D341Med (cell line): ENCODE measurements around the gene PPP4R3B.
"Not testable (repeated sequence)": the region's sequence is repeated elsewhere in the genome, so short reads cannot be mapped to it uniquely, and the experiment has no call there.

Experiments used
- DNase-seq: peaks from one replicate; pipeline ENCODE4 v3.0.0; 2012; ENCODE audit warnings: low spot score

Gene PPP4R3B

DNA sequence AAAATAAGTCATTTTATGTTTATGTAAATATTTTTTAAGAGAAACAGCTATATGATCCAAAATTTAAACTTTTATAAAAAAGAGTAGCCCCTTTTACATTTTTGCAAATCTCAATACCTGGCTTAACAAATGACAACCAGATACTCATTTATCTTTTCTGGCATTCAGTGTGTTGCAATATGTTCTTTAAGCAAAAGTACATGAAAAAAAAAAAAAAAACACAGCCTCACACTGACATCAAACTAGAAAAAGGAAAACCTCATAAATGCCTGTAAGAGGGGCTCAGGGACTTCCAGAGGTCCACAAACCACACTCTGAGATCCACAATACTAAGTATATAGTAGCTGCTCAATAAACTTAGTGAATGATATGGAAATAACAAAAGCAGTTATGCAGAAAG lies 21.9 kb downstream of the PPP4R3B start:
- DNase-seq, result no peak

DNA sequence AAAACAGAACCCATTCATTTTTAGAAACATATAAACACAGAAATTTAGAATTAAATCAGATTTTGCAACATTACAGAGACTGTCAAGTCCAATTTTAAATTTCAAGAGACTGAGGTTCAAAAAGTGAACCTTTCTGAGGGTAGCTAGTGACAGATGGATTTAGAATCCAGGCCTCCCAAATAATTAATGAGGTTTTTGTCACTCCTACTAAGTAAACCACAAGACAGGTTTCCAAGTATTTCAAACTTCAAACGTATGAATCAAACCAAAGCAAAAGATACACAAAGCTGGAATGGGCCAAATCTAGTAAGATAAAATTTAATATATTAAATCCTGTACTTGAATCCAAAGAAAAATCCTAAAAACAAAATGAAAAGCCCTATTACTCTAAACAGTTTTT lies 25.3 kb downstream of the PPP4R3B start:
- DNase-seq, result no peak

DNA sequence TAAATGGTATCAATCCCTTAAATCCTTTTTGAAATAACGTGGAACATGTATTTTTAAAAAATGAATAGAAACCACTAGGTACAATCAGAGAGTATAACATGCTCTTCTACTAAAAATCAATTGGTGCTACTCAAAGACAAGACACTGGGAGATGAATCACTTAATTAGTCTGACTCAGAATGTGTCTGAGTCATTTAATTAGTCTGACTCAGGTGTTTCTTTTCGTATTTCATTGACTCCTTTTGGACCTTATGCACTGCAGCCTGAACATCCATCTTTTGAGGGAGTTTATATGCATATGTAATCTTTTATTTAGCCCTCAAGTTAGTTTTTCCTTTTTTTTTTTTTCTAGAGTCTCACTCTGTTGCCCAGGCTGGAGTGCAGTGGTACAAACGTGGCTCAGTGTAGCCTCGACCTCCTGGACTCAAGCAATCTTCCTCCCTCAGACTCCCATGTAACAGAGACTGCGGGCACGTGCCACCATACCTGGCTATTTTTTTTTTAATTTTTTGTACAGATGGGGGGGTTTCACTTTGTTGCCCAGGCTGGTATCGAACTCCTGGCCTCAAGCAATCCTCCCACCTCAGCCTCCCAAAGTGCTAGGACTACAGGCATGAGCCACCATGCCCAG lies 26.5 kb downstream of the PPP4R3B start:
- no peak for DNase-seq

DNA sequence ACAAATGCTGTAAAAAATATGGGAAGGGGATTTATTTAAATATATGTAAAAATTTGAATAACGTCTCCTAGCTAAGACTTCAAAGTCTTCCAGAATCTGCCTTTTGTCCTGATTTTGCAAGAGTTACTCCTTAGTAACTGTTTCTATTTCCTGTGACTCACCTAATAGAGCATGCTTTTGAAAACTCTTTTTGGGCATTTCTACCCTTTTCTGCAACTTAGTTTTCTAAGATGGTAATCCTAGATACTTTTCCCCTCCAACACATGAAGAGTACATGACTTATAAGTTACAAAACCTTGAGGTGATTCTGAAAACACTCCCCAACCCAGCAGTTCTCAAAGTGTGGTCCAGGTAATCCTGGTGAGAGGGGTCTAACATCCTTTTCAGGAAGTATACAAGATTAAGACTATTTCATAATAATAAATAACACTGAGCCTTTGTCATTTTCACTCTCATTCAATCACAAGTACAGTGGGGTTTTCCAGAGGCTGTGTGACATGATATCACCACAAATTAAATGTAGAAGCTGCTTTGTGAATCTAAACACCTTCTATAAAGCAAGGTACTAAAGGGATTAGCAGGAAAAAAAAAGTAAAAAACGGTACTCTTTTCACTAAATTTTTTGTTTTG lies 31.9 kb downstream of the PPP4R3B start:
- DNase-seq, result no peak

DNA sequence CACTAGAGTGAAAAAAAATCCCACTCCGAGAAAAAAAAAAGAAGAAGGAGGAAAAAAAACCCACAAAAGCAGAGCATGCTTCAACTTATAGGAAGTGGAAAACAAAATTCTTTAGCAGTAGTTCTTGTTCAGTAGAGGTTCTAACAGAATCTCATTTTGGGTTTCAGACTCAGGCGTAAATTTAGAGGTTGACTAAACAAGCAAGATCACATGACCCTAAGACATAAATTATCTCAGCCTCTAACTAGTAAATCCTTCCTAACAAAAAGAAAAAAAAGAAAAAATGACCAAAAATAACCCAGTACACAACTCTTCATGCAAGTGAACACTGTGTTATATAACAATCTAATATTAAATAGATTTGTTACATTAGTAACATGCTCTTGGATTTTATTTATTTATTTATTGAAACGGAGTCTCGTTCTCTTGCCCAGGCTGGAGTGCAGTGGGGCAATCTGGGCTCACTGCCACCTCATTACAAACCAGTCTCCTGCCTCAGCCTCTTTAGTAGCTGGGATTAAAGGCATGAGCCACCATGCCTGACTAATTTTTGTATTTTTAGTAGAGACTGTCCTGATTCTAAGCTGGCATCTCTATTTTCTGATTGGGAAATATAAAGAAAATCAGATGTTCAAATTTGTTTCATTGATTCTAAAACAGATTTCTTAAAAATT lies 35.4 kb downstream of the PPP4R3B start:
- no peak for DNase-seq

DNA sequence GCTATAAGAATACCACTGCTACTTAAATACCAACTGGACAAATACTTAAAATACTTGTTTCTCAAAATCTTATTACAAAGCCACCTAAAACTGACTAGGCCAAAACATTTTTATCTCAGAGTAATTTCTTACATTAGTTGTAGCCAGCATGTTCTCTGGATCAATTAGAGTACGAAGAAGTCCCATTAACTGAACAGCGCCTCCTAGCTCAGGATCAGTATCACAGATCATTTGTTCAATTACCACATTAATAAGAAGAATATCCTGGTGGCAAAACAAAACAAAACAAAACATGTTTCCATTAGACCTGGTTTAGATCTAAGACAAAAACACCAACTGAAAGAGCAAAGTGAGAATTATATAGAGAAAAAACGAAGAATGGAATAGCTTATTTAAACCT lies 36.0 kb downstream of the PPP4R3B start:
- DNase-seq, result no peak

DNA sequence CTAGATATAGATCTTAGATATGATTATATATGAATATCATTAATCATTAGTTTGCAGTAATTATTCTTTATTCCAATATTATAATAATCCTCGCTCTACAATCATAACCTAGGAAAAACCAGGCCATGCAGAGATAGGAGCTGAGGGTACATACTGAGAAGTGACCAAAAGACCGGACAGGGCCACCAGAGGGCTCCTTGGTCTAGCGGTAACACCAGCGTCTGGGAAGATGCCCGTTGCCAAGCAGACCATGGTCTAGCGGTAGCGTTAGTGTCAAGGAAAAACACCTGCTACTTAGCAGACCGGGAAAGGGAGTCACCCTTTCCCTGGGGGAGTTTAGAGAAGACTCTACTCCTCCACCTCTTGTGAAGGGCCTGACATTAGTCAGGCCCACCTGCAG lies 48.4 kb downstream of the PPP4R3B start:
- DNase-seq, result not testable (repeated sequence)

DNA sequence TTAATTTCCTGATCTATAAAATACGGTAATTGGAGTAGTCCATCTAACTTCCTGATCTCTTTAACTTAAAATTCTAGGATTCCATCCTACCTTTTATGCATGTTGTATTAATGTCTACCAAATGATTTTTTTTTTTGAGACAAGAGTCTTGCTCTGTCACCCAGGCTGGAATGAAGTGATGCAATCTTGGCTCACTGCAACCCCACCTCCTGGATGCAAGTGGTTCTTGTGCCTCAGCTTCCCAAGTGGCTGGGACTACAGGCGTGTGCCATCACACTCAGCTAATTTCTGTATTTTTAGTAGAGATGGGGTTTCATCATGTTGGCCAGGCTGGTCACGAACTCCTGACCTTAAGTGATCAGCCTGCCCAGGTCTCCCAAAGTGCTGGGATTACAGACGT lies 50.1 kb downstream of the PPP4R3B start:
- DNase-seq, result no peak

DNA sequence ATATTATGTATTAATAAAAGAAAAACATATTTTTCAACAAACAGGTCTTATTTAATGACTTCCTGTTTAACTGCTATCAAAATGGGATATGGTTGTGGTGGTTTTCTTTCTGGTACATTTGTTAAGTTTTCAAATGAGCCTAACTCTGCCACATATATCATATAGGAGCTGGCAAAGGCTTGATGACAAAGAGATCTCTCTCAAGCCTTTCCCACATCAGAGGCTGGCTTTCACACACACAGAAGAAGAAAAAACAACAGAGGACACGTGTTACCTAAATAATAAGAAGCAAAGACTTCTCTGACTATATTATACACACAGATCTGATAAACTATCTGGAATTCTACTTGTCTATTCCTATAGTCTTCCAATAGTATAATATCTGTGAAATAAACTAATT lies 51.8 kb downstream of the PPP4R3B start:
- DNase-seq, result no peak

DNA sequence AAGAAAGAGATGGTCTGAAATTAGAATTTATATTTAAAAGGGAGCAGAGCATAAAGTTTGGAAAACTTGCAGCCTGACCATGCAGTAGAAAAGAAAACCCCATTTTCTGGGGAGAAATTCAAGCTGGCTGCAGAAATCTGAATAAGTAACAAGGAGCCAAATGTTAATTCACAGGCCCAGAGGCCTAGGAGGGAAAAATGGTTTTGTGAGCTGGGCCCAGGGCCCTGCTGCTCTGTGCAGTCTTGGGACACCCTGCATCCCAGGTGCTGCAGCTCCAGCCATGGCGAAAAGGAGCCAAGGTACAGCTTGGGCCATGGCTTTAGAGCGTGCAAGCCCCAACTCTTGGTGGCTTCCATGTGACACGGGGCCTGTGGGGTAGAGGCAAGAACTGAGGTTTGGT lies 56.6 kb downstream of the PPP4R3B start:
- DNase-seq, result no peak

DNA sequence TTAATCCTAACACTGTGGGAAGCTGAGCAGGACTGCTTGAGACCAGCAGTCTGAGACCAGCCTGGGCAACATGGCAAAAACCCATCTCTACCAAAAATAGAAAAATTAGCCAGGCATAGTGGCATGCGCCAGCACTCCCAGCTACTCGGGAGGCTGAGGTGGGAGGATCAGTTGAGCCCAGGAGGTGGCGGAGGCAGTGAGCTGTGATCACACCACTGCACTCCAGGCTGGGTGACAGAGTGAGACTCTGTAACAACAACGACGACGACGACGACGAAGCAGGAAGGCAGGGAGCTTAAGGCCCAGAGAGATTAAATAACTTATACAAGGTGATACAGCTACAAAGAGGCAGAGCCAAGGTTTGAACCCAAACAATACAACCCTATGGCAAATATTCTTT lies 60.6 kb downstream of the PPP4R3B start:
- no peak for DNase-seq

DNA sequence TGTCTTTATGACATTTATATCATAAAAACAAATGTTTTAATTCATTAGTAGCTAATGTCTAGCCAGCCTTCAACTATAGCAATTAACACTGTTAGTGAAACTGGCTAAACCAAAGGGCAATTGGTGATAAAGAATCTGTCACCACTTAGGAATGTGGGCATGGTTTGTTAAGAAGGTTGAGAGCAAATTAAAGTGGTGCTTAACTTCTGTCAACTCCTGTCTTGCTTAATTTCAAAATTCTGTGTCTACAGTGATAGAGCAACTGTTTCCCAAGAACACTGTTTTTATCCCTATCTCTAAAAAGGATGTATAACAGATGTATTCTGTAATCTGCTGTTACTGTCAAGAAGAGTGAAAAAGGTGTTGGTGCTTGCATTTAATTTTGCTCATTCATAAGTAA lies 61.4 kb downstream of the PPP4R3B start:
- no peak for DNase-seq

DNA sequence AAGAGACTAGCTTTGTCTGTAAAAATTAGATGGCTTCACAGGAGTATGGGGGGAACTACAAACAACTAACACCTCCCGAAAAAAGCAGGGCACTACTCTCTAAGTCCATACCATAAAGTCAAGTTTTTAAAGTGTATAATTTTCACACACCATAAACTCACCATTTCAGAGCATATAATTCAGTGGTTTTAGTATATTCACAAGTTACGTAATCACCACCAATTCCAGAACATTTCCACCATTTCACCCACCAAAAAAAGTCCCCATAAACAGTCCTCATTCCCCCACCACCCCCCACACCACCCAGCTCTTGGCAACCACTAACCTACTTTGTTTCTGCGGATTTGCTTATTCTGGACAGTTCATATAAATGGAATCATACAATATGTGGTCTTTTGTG lies 64.1 kb downstream of the PPP4R3B start:
- DNase-seq, result no peak

DNA sequence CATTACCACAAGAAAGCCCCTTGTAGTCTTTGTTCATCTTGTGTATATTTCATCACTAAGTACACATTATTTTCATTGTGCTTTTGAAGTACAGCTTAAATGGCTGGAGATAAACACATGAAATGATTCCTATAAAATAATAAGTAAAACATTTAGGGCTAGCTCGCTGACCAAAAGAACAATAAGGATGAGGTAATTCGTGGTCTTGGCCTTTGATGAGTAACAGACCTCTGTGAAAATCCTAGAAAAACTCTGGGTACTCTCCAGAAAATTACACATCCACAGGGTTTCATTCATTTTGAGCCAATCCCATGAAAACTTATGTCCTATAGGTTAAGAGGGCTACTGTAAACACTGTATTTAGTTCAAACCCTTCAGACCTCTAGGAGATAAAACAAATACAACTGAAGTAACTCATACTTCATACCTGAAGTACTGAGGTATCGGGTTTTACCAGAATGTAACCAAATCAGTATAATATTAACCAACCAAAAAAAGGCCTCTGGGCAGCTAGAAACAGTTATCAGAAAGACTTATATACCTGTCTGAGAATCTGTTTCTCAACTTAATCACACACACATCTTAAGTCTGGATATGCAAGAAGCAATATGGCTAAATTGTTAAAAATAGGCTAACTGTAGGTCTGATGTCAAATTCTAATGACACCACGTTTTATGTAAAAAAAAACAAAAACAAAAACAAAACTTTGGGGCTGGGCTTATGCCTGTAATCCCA lies 66.9 kb downstream of the PPP4R3B start:
- DNase-seq, result no peak

DNA sequence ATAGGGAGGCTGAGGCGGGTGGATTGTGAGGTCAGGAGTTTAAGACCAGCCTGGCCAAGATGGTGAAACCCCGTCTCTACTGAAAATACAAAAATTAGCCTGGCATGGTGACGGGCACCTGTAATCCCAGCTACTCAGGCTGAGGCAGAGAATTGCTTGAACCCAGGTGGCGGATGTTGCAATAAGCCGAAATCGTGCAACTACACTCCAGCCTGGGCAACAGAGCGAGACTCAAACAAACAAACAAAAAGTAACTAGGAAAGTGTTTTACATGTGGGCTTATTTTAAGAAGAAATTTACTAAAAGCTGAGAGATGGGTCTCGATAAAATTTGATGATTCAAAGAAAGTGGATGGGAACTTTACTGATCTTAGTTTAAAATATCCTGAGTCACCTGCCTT lies 69.7 kb downstream of the PPP4R3B start:
- DNase-seq, result not testable (repeated sequence)

DNA sequence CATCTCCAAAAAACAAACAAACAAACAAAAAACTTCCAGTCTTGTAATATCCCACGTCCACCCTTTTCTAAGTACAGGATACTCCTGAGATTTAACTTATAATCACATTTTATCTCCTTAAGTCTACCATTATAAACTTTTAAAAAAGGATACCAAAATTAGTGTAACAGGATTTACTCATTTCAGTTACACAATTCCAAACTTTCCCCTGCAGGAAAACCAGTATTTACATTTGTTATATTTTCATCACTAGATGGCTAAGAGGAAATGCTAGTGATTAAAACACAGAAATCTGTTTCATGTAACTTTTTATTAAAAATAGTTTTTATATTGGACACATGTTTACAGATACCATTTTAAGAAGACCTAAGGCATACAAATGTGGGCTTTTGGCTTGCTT lies 70.4 kb downstream of the PPP4R3B start:
- DNase-seq, result no peak

DNA sequence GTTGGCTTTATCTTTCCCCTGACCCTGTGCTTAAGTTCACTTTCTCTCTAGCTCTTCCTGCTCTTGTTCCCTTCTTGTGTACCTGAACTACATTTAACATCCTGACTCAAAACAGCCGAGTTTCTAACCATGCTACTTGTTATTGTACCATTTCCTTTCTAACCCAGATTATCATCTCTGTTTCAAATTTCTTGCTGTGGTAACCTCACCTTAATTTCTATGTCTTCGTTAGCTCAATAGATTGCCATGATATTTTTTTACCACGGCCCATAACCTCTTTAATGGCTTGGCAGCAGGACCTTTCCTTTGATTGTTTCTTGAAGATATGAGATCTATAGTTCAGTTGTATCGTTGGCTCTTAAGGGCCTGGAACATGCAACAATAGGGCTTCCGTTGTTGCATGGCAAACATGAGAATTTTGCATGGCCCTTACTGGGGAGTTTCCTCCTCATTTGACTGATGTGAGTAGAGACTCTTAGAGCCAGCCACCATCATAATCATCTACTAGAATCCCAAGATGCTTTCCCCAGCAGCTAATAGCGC lies 86.8 kb downstream of the PPP4R3B start:
- DNase-seq, result no peak

DNA sequence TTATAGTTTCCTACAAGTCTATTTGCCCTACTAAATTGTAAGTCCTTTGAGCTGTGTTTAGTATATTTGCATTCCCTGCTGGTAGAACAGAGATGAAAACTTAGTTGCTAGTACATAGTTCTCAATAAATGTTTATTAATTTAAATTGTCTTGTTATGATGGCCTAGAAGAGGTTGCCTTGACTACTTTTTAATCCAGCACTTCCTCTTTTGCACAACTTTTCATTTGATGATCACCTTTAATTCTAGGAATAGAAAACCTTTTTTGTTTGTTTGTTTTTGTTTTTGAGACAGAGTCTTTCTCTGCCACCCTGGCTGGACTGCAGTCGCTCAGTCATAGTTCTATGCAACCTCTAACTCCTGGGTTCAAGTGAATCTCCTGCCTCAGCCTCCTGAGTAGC lies 91.2 kb downstream of the PPP4R3B start:
- DNase-seq, result no peak

DNA sequence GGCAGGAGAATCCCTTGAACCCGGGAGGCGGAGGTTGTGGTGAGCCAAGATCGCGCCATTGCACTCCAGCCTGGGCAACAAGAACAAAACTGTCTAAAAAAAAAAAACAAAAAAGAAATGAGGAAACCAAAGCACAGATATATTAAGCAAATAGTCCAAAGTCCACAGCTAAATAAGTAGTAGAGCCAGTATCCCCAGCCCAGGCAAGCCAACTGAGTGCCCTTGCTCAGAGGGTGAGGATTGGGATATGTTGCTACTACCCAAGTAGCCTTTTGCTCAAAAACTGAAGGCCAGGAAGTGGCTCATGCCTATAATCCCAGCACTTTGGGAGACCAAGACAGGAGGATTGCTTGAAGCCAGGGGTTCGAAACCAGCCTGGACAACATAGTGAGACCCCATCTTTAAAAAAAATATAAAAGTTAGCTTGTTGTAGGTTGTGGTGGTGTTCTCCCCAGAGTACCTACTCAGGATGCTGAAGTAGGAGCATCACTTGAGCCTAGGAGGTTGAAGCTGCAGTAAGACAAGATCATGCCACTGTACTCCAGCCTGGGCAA lies 92.5 kb downstream of the PPP4R3B start:
- DNase-seq, result no peak

DNA sequence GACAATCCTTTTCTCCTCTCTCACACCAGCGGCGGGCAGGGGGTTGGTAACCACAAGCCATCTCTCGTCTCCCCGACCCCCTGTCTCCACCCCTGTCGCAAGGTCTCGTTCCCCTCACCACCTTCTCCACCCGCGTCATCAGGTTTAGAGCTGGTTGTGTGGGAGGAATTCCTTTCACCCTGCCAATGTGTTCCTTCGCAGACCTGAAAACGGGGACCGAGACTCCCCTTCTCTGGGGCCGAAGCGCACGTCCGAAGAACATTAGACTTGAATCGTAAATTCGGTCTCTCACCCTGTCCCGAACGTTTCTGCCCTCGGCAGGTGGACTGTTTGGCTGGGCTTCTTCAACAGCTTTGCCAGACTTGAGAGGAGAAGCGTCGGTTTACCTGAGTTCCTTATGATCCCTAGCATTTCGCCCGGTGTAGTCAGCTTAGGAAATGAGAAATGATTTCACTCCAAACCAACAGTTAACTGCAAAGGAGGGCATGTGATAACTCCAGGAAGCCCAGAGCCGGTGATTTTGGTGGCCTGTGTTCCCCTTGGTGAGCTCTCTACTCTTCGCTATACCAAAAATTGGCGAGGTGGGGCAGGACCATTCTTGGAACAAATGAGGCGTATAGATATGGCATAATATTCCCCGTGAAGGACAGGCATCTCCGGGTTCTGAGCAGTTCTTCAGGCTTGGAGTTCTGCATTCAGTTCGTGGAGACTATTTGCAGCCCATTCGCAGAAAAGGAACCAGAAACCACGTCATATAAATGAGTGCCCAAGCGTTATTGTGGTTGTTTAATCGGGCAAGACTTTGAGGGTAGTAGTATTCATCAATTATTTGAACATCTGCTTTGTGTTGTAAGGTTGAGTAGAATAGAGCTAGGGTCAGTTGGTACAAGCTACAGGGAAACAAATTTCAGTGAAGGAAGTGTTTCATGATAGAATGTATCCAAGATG lies 97.2 kb downstream of the PPP4R3B start:
- peak; percentile 48 for DNase-seq

DNA sequence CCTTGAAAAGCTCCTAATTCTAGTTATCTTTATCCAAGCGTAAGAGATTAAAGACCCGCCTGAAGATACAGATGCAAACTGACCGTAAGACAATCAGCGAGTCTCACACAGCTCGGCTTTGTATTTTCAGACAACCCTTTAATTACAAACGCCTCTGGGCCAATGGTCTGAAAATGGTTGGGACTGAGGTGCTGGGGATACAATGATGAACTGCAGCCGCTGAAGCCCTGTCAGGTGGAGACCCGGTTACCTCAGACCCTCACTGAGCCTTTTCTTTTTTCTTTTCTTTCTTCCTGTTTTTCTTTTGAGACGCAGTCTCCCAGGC lies 98.6 kb downstream of the PPP4R3B start:
- DNase-seq, result peak; percentile 38
